Measurements from ENCODE around the gene TBC1D8.

Gene TBC1D8

GRCh38 chr2:101114815-101115214 lies 36.4 kb downstream of the TBC1D8 start:
- TF ChIP-seq CTCF (IDR thresholded peaks at IDR 0.05; ENCODE audit: control insufficient read depth, insufficient read depth, low read depth, low read length, missing control alignments) = no peak
- no peak for DNase-seq (ENCODE audit: low read depth)
- no peak overlapping the region for H3K4me3 ChIP-seq (ENCODE audit: control insufficient read depth, low read depth, low read length)

GRCh38 chr2:101114268-101114783 lies 36.9 kb downstream of the TBC1D8 start:
- no peak for DNase-seq (ENCODE audit: low read depth)
- no peak for TF ChIP-seq CTCF (IDR thresholded peaks at IDR 0.05; ENCODE audit: control insufficient read depth, insufficient read depth, low read depth, low read length, missing control alignments)
- H3K4me3 ChIP-seq (ENCODE audit: control insufficient read depth, low read depth, low read length) = no peak overlapping the region

- no peak for TF ChIP-seq CTCF (IDR thresholded peaks at IDR 0.05; ENCODE audit: control insufficient read depth, insufficient read depth, low read depth, low read length, missing control alignments)
- no peak overlapping the region for H3K4me3 ChIP-seq (ENCODE audit: control insufficient read depth, low read depth, low read length)
- peak; percentile 82 for DNase-seq (ENCODE audit: low read depth)
These were observed 37.5 kb downstream of the TBC1D8 start for GRCh38 chr2:101113441-101114267.

DNA sequence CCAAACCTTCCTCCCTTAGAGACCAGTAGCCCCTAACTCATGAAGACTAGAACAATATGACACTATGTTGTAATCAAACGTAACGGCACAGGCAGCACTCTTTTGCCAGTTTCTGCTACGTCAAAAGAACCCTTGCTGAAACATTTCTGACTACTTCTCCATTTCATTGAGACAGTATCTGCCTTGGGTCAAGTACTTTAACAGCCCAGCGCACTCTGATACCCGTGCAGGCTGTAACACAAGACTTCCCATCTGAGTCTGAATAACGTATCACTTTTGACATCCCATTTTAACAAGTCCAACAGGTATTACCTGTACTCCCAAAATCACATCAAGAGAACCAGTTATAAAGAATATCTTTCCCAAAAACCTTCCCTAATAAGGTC lies 38.4 kb downstream of the TBC1D8 start:
- TF ChIP-seq CTCF (IDR thresholded peaks at IDR 0.05; ENCODE audit: control insufficient read depth, insufficient read depth, low read depth, low read length, missing control alignments) = no peak
- DNase-seq (ENCODE audit: low read depth) = no peak
- no peak overlapping the region for H3K4me3 ChIP-seq (ENCODE audit: control insufficient read depth, low read depth, low read length)

GRCh38 chr2:101111917-101112771 lies 39.0 kb downstream of the TBC1D8 start:
- no peak overlapping the region for H3K4me3 ChIP-seq (ENCODE audit: control insufficient read depth, low read depth, low read length)
- no peak for TF ChIP-seq CTCF (IDR thresholded peaks at IDR 0.05; ENCODE audit: control insufficient read depth, insufficient read depth, low read depth, low read length, missing control alignments)
- no peak for DNase-seq (ENCODE audit: low read depth)

DNA sequence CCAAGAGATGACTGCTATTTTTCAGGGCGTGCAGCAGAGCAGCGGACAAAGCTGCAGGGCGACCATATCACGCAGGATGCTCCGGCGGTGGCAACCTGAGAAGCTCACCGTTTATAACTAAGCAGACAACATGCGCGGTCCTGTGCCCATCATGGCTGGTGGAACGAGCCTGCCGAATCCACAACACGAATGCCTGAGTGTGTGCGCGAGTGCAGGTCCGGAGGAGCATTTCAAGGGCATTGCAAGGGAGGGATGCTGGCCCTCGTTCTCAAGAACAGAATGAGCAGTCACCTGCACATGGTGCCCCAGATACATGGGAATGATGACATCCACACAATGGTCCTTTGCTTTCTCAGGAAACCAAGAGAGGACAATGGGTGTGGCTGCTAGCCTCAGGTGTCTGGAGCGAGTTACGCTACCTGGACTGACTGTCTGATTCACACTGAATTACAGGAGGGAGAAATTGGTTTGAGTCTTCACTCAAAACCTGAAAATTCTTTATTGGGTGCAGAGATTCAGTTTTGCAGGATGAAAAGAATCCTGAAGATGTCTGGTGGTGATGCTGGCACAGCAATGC lies 39.8 kb downstream of the TBC1D8 start:
- no peak for TF ChIP-seq CTCF (IDR thresholded peaks at IDR 0.05; ENCODE audit: control insufficient read depth, insufficient read depth, low read depth, low read length, missing control alignments)
- no peak overlapping the region for H3K4me3 ChIP-seq (ENCODE audit: control insufficient read depth, low read depth, low read length)
- DNase-seq (ENCODE audit: low read depth) = no peak
